HEK293 (cell line): ENCODE data around the gene RPN2.
A peak's percentile ranks its signal among the peaks of the same experiment; 100 is the strongest.

Experiments
- CTCF ChIA-PET: fragments of 350-600 bp; formaldehyde crosslinking; extraction: SDS; loops from one replicate; lab custom pipeline; 2021; ENCODE audit warnings: antibody characterized with exemption; lab: Yijun Ruan, JAX
- POLR2A ChIA-PET: fragments of 300-600 bp; formaldehyde crosslinking; extraction: SDS; loops from one replicate; lab custom pipeline; 2020; ENCODE audit warnings: antibody characterized with exemption, inconsistent platforms; lab: Yijun Ruan, JAX
- H3K27ac ChIP-seq: fragments of 200-500 bp; sonication (Bioruptor generic); 2 replicates; pipeline ENCODE4 v1.5.1; 2014; ENCODE audit warnings: low read depth, low read length, control low read depth, inconsistent platforms; ENCODE audit errors: extremely low read depth
- H3K36me3 ChIP-seq, 2 experiments: fragments of 200-500 bp in 1 of 2; sonication (Bioruptor generic) in 1 of 2; 1 replicate in 1 of 2; 2 replicates in 1 of 2; pipeline ENCODE4 v1.5.1; 2014 to 2017; ENCODE audit warnings: inconsistent platforms in 2 of 2, low read length in 2 of 2; ENCODE audit not compliant: control insufficient read depth in 2 of 2, insufficient read depth in 1 of 2
- H3K4me1 ChIP-seq: fragments of 200-500 bp; sonication (Bioruptor generic); 2 replicates; pipeline ENCODE4 v1.5.1; 2014; ENCODE audit warnings: mild to moderate bottlenecking, low read length, inconsistent platforms; ENCODE audit not compliant: control insufficient read depth, insufficient read depth
- H3K4me3 ChIP-seq: 2 replicates; pipeline ENCODE4 v1.5.1; 2011; ENCODE audit warnings: low read depth, mild to moderate bottlenecking, control low read depth, low read length, moderate library complexity
- H3K9me3 ChIP-seq: fragments of 200-500 bp; sonication (Bioruptor generic); 2 replicates; pipeline ENCODE4 v1.5.1; 2014; ENCODE audit warnings: low read depth, low read length, inconsistent platforms; ENCODE audit not compliant: control insufficient read depth, insufficient read depth
- ZBTB17 ChIP-seq: fragments of 450-650 bp; formaldehyde crosslinking; IDR thresholded peaks from 2 replicates; pipeline ENCODE4 v1.5.1; 2016; ENCODE audit warnings: missing biosample characterization, missing genetic modification characterization
- ZNF24 ChIP-seq: fragments of 450-650 bp; formaldehyde crosslinking; IDR thresholded peaks from 2 replicates; pipeline ENCODE4 v1.5.1; 2016; ENCODE audit warnings: missing biosample characterization, missing genetic modification characterization
- TF ChIP-seq, protein P1 (sequence below): fragments of 450-650 bp; formaldehyde crosslinking; IDR thresholded peaks from 2 replicates; pipeline ENCODE4 v1.5.1; 2016; ENCODE audit warnings: missing biosample characterization, missing genetic modification characterization
- TF ChIP-seq, protein P2 (sequence below): fragments of 450-650 bp; formaldehyde crosslinking; IDR thresholded peaks from 2 replicates; pipeline ENCODE4 v1.5.1; 2016; ENCODE audit warnings: missing biosample characterization, missing genetic modification characterization
- TF ChIP-seq, protein P3 (sequence below): fragments of 450-650 bp; formaldehyde crosslinking; IDR thresholded peaks from 2 replicates; pipeline ENCODE4 v1.5.1; 2017; ENCODE audit warnings: missing biosample characterization, missing genetic modification characterization
- TF ChIP-seq, protein P4 (sequence below): fragments of 450-650 bp; formaldehyde crosslinking; conservative IDR thresholded peaks from 2 replicates; pipeline ENCODE4 v1.5.1; 2016; ENCODE audit warnings: low read depth, missing biosample characterization, missing genetic modification characterization
- TF ChIP-seq, protein P5 (sequence below): fragments of 450-650 bp; formaldehyde crosslinking; IDR thresholded peaks from 2 replicates; pipeline ENCODE4 v1.5.1; 2016; ENCODE audit warnings: missing biosample characterization, missing genetic modification characterization
- TF ChIP-seq, protein P6 (sequence below): fragments of 450-650 bp; formaldehyde crosslinking; IDR thresholded peaks from 2 replicates; pipeline ENCODE4 v1.5.1; 2016; ENCODE audit warnings: missing biosample characterization, missing genetic modification characterization, borderline replicate concordance

The RPN2 gene

DNA sequence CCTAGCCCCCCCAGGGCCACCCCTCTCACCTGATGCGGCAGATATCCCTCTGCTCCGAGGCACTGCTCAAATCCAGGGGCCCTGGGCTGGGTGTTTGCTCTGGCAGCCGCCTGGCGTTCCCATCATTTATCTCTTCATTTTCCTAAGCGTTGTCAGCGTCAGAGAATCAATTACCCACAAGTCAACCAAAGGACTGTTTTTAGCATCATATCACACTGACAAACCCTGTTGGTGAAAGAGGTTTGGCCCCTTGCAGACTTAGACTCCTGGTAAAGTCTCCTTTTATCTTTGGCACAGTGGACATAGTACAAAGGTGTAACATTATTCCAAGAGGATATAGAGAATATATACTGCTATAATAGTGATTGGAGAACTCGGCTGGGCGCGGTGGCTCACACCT lies 82.6 kb downstream of the RPN2 start, which contains the start of gene GHRH:
TSS of gene GHRH (minus strand) at position 101 of the 400 bp plus-strand sequence. CDS start 4,925 bp downstream, outside the sequence.
- Histone ChIP-seq H3K36me3 (no peaks in the 10 kb centered on the region), H3K4me1 (no peaks in the 10 kb centered on the region), H3K27ac (no peak within 1 kb of the TSS), H3K4me3 (no peak within 1 kb of the TSS), H3K9me3 (no peaks in the 10 kb centered on the region)
- TF ChIP-seq, protein P1, sequence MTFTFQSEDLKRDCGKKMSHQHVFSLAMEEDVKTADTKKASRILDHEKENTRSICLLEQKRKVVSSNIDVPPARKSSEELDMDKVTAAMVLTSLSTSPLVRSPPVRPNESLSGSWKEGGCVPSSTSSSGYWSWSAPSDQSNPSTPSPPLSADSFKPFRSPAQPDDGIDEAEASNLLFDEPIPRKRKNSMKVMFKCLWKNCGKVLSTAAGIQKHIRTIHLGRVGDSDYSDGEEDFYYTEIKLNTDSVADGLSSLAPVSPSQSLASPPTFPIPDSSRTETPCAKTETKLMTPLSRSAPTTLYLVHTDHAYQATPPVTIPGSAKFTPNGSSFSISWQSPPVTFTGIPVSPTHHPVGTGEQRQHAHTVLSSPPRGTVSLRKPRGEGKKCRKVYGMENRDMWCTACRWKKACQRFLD (tag by site-specific recombination), result no peak
- TF ChIP-seq, protein P2, sequence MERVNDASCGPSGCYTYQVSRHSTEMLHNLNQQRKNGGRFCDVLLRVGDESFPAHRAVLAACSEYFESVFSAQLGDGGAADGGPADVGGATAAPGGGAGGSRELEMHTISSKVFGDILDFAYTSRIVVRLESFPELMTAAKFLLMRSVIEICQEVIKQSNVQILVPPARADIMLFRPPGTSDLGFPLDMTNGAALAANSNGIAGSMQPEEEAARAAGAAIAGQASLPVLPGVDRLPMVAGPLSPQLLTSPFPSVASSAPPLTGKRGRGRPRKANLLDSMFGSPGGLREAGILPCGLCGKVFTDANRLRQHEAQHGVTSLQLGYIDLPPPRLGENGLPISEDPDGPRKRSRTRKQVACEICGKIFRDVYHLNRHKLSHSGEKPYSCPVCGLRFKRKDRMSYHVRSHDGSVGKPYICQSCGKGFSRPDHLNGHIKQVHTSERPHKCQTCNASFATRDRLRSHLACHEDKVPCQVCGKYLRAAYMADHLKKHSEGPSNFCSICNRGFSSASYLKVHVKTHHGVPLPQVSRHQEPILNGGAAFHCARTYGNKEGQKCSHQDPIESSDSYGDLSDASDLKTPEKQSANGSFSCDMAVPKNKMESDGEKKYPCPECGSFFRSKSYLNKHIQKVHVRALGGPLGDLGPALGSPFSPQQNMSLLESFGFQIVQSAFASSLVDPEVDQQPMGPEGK (tag by site-specific recombination), result no peak
- ChIA-PET POLR2A (no interaction called here), CTCF (interaction anchor here (0.7 to 0.9 kb wide), 2 partner anchors 245 to 272 kb away, joined by 3 to 8 read pairs; no protein-coding TSS in a partner anchor)

DNA sequence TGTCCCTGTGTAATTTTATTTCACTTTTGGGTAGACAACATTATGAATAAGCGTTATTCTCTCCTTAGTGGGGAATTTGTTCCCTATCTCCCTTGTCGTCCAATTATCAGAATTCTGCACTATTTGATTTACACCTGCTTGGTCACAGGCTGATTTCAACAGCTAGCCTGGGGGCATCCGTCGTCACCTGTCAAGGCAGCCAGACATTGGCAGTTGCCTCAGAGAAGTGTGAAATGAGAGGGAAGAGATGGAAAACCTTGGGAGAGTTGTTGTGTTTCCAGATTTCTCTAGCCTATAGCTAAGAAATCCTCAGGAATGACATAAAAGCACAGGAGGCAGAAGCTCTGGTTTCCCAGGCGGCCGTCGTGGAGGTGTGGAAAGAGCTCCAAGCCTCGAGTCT lies 83.4 kb downstream of the RPN2 start:
- CTCF ChIA-PET, result interaction anchor here (0.7 to 0.9 kb wide), 2 partner anchors 244 to 271 kb away, joined by 3 to 8 read pairs; no protein-coding TSS in a partner anchor
- no peaks in the 10 kb centered on the region for H3K9me3 ChIP-seq
- no peaks in the 10 kb centered on the region for H3K4me1 ChIP-seq
- H3K36me3 ChIP-seq, result no peaks in the 10 kb centered on the region
- H3K4me3 ChIP-seq, result no peak overlapping the region
- H3K27ac ChIP-seq, result no peak overlapping the region
- TF ChIP-seq, protein P3, sequence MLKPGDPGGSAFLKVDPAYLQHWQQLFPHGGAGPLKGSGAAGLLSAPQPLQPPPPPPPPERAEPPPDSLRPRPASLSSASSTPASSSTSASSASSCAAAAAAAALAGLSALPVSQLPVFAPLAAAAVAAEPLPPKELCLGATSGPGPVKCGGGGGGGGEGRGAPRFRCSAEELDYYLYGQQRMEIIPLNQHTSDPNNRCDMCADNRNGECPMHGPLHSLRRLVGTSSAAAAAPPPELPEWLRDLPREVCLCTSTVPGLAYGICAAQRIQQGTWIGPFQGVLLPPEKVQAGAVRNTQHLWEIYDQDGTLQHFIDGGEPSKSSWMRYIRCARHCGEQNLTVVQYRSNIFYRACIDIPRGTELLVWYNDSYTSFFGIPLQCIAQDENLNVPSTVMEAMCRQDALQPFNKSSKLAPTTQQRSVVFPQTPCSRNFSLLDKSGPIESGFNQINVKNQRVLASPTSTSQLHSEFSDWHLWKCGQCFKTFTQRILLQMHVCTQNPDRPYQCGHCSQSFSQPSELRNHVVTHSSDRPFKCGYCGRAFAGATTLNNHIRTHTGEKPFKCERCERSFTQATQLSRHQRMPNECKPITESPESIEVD (tag by site-specific recombination), result no peak
- TF ChIP-seq, protein P2 (tag by site-specific recombination), result no peak
- TF ChIP-seq, protein P4, sequence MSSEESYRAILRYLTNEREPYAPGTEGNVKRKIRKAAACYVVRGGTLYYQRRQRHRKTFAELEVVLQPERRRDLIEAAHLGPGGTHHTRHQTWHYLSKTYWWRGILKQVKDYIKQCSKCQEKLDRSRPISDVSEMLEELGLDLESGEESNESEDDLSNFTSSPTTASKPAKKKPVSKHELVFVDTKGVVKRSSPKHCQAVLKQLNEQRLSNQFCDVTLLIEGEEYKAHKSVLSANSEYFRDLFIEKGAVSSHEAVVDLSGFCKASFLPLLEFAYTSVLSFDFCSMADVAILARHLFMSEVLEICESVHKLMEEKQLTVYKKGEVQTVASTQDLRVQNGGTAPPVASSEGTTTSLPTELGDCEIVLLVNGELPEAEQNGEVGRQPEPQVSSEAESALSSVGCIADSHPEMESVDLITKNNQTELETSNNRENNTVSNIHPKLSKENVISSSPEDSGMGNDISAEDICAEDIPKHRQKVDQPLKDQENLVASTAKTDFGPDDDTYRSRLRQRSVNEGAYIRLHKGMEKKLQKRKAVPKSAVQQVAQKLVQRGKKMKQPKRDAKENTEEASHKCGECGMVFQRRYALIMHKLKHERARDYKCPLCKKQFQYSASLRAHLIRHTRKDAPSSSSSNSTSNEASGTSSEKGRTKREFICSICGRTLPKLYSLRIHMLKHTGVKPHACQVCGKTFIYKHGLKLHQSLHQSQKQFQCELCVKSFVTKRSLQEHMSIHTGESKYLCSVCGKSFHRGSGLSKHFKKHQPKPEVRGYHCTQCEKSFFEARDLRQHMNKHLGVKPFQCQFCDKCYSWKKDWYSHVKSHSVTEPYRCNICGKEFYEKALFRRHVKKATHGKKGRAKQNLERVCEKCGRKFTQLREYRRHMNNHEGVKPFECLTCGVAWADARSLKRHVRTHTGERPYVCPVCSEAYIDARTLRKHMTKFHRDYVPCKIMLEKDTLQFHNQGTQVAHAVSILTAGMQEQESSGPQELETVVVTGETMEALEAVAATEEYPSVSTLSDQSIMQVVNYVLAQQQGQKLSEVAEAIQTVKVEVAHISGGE (tag by site-specific recombination), result no peak
- 0 out of 2 replicates have a peak, but pooled peaks have one; percentile 32 for TF ChIP-seq ZBTB17 (tag by site-specific recombination)
- TF ChIP-seq, protein P5, sequence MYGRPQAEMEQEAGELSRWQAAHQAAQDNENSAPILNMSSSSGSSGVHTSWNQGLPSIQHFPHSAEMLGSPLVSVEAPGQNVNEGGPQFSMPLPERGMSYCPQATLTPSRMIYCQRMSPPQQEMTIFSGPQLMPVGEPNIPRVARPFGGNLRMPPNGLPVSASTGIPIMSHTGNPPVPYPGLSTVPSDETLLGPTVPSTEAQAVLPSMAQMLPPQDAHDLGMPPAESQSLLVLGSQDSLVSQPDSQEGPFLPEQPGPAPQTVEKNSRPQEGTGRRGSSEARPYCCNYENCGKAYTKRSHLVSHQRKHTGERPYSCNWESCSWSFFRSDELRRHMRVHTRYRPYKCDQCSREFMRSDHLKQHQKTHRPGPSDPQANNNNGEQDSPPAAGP, result no peak
- POLR2A ChIA-PET, result no interaction called here

DNA sequence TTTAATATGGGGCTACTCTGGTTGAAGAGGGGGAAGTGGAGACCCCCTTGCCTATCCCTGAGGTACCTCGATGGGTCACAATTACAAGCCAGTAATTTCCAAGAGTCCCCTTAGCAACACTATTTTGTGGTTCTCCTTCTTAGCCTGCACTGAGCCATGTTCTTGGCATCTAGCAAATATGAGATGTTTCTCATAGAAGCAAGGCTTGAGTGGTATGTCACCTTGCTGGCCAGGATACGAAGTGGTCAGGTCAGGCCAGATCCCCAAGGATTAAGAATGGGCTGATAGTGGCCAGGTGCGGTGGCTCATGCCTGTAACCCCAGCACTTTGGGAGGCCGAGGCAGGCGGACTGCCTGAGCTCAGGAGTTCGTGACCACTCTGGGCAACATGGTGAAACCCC lies 84.6 kb downstream of the RPN2 start:
- ChIA-PET POLR2A (no interaction called here), CTCF (interaction anchor here (0.6 to 2.4 kb wide), 2 partner anchors 149 to 270 kb away, joined by 3 to 13 read pairs; no protein-coding TSS in a partner anchor)
- TF ChIP-seq ZNF24 (tag by site-specific recombination), result no peak
- TF ChIP-seq, protein P6, sequence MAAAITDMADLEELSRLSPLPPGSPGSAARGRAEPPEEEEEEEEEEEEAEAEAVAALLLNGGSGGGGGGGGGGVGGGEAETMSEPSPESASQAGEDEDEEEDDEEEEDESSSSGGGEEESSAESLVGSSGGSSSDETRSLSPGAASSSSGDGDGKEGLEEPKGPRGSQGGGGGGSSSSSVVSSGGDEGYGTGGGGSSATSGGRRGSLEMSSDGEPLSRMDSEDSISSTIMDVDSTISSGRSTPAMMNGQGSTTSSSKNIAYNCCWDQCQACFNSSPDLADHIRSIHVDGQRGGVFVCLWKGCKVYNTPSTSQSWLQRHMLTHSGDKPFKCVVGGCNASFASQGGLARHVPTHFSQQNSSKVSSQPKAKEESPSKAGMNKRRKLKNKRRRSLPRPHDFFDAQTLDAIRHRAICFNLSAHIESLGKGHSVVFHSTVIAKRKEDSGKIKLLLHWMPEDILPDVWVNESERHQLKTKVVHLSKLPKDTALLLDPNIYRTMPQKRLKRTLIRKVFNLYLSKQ (tag by site-specific recombination), result no peak

More for the DNA sequence above, 84.6 kb downstream of the RPN2 start:
- Histone ChIP-seq H3K27ac (no peak overlapping the region), H3K9me3 (no peaks in the 10 kb centered on the region), H3K4me3 (no peak overlapping the region), H3K4me1 (no peaks in the 10 kb centered on the region), H3K36me3 (no peaks in the 10 kb centered on the region)
